Measurements from ENCODE around the gene RENBP. TPM values are rescaled to one million over a fixed set of nuclear protein-coding genes. Genes with fewer than 3 reads are reported as not detected.
"Not testable (repeated sequence)": the region's sequence is repeated elsewhere in the genome, so short reads cannot be mapped to it uniquely, and the experiment has no call there.

Gene RENBP
- total RNA-seq (2014; rRNA removed; shearing (Covaris generic)) = 0.11 and 0.18 TPM in 2 replicates

DNA sequence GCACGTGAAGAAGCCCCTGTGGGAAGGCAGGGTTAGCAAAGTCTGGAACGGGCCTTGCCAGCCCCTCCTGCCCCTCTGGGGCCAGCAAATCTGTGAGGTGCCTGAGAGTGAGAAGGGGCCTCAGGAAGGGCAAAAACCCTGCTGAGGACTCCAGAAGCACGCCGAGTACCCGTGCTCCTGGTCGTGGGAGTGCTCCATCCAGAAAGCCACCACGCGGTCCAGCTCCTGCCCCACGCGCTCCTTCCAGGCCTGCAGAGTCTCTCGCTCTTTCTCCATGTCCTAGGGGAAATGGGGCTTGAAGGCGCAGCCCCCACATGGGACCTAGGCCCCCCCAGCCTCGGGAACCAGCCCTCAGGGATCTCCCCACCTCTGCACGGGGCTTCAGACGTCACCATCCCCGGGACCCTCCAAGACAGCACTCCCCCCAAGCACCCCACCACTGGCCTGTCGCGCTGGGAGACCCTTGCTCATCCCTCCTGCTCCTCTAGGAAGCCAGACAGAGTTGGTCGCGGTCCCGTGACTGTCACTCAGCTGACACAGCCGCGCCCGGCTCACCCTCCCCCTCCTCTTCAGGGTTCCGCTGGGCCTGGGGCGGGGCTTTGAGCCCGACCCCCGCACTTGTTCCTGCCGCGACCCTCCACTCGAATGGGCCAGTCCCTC, at the start of gene RENBP:
RENBP (minus strand) TSS at position 504 of the 660 bp plus-strand sequence; CDS start at position 471, 33 bp downstream.
- DNase-seq (ENCODE audit: low read depth) = no peak

DNA sequence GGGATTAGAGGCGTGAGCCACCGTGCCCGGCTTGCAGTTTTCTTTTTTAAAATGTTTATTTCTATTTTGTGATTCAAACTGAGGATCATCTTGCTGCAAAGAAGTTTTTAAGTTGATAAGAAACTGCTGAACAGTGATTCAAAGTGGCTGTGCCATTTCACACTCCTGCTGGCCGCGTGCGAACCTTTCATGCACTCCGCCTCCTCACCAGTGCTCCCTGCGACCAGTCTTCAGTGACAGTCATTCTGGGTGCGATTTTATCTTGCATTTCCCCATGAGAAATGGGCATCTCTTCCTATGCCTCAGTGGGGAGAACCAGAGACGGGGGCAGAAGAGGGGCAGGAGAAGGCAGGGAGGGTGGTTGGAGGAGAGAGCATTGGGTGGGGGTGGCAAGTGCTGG, 49.5 kb upstream of the RENBP start:
- DNase-seq (ENCODE audit: low read depth) = no peak

DNA sequence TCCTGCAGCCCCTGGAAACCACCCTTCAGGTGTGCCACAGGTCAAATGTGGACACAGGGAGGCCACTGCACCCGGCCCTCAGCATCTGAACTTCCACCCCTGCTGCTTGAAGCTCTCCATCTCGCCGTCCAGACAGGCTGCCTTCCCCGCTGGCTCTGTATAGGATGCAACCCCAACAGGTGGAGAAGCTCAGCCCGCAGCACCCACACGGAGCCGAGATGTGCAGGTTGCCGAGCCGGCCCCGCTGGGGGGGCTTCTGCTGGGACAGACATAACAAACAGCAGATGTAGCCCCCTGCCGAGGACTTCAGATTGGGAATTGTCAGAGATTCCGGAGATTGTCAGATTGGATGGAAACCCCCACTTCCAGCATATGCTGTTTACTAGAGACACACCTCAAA, 48.6 kb upstream of the RENBP start:
- no peak for DNase-seq (ENCODE audit: low read depth)

GRCh38 chrX:153992180-153992579, 47.7 kb upstream of the RENBP start:
- no peak for DNase-seq (ENCODE audit: low read depth)

DNA sequence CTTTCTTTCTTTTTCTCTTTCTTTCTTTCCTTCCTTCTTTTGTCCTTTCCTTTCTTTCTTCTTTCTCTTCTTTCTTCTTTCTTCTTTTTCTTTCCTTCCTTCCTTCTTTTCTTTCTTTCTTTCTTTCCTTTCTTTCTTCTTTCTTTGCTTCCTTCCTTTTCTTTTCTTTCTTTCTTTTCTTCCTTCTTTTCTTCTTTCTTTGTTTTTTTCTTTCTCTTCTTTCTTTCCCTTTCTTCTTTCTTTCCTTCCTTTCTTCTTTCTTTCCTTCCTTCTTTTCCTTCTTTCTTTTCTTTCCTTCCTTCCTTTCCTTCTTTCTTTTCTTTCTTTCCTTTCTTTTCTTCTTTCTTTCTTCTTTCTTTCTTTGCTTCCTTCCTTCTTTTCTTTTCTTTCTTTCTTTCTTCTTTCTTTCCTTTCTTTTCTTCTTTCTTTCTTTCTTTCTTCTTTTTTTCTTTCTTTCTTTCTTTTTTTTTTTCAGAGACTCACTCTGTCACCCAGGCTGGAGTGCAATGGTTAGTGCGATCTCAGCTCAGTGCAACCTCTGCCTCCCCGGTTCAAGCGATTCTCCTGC, 46.7 kb upstream of the RENBP start:
- no peak for DNase-seq (ENCODE audit: low read depth)

DNA sequence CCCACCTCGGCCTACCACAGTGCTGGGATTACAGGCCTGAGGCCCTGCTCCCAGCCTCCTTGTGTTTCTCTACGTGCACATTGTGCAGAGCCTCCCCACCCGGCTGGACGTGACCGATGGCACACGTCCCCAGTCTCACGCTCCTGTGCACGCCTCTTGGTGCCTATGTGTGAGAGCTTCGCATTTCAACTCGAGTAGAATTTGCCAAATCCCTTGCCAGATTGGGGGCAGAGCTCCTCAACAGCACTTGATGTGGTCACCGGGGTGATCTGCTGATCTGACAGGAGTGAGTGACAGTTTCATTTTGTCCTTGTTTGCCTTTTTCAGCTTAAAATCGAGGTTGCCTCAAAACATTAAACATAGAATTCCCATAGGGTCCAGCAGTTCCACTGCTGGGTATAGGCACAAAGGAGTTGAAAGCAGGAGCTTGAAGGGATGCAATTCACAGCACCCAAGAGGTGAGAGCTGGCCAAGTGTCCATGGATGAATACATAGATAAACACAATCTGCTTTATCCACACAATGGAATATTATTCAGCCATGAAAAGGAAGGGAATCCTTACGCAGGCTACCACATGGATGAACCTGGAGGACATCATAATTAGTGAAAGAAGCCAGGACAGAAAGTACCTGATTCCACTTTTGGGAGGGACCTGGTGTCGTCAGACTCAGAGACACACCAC, 45.7 kb upstream of the RENBP start:
- DNase-seq (ENCODE audit: low read depth) = no peak

GRCh38 chrX:153988493-153988892, 44.0 kb upstream of the RENBP start:
- DNase-seq (ENCODE audit: low read depth) = no peak

- no peak for DNase-seq (ENCODE audit: low read depth)
Observed at GRCh38 chrX:153984351-153985178, 40.1 kb upstream of the RENBP start.

- DNase-seq (ENCODE audit: low read depth) = no peak
Observed at GRCh38 chrX:153983321-153983801, 38.9 kb upstream of the RENBP start.

DNA sequence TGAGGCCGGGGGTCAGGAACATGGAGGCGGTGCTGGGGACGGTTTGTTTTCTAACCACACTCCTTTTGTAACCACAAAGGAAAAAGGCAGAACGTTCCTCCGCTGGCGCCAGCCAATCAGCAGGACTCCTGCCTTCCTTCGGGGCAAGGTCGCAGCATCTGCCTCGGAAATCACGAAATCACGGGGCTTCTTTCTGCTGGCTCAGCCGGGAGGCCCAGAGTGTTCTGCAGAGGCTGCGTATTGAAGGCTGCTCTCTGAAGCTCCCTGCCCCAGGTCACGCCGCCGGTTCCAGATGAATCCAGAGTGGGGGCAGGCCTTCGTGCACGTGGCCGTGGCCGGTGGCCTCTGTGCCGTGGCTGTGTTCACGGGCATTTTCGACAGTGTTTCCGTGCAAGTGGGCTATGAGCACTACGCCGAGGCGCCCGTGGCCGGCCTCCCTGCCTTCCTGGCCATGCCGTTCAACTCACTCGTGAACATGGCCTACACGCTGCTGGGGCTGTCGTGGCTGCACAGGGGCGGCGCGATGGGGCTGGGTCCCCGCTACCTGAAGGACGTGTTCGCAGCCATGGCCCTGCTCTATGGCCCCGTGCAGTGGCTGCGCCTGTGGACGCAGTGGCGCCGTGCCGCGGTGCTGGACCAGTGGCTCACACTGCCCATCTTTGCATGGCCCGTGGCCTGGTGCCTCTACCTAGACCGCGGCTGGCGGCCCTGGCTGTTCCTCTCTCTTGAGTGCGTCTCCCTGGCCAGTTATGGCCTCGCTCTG, 37.5 kb upstream of the RENBP start:
- no peak for DNase-seq (ENCODE audit: low read depth)

- DNase-seq (ENCODE audit: low read depth) = no peak
Observed at GRCh38 chrX:153981231-153981630, 36.8 kb upstream of the RENBP start.

GRCh38 chrX:153980394-153980793, 36.0 kb upstream of the RENBP start:
- not testable (repeated sequence) for DNase-seq (ENCODE audit: low read depth)

DNA sequence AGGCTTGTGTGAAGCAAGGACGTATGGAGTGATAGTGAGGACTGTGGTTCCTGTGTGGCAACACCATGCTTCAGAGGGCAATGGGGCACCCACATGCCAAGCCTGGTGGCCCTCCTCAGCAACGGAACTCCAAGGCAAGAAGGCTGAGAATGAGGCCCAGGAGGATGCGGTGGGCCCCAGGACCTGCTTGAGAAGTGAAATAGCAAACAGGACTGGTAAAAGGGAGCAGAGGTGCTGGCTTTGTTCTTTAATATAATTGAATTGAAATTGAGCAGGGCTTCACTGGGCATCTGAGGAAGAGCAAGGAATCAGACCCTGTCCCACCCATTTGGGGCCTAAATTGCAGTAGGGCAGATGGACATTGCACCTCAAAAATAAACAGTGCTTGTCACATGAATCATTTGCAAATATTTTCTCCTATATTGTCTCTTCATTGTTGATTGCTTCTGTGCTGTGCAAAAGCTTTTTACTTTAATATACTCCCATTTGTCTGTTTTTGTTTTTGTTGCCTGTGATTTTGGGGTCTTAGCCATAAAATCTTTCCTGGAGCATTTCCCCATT, 30.4 kb upstream of the RENBP start:
- DNase-seq (ENCODE audit: low read depth) = no peak

GRCh38 chrX:153974003-153974725, 29.7 kb upstream of the RENBP start:
- no peak for DNase-seq (ENCODE audit: low read depth)

DNA sequence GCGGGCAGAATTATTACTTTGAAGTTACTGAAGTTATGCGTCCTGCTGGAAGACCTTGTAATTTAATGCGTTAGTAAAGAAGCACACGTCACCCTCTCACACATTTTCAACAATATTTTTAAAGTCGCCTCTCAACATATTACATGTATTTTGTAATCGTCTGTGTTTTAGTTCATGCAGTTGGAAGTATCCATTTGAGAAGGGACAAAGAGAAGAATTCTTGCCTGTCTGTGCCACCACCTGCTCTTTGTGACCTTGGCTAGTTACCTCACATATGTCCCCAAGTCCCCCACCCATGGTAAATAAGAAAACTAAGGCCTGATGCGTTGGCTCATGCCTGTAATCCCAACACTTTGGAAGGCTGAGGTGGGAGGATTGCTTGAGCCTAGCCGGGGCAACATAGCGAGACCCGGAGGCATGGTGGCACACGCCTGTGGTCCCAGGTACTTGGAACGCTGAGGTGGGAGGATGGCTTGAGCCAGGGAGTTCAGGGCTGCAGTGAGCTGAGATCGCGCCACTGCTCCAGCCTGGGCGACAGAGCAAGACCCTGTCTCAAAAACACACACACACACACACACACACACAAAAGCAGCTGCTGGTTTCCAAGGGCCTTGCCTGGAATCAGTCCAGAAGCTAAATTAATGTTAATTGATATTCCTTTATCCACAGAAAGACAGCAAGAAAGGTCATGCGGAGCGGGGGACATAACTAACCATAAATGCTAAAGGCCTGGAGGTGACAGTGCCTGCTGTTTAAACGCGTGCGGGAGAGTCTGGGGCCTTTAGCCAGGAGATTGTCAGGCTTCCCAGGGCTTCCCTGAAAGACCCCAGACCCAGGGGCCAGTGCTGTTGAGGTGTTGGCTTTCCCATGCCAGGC, 28.9 kb upstream of the RENBP start:
- no peak for DNase-seq (ENCODE audit: low read depth)

GRCh38 chrX:153972368-153973126, 28.1 kb upstream of the RENBP start, which contains the start of gene TMEM187:
TSS of gene TMEM187 (plus strand) at chrX:153972754. CDS start at chrX:153982063, 9,309 bp downstream.
- DNase-seq (ENCODE audit: low read depth) = peak; percentile 92

DNA sequence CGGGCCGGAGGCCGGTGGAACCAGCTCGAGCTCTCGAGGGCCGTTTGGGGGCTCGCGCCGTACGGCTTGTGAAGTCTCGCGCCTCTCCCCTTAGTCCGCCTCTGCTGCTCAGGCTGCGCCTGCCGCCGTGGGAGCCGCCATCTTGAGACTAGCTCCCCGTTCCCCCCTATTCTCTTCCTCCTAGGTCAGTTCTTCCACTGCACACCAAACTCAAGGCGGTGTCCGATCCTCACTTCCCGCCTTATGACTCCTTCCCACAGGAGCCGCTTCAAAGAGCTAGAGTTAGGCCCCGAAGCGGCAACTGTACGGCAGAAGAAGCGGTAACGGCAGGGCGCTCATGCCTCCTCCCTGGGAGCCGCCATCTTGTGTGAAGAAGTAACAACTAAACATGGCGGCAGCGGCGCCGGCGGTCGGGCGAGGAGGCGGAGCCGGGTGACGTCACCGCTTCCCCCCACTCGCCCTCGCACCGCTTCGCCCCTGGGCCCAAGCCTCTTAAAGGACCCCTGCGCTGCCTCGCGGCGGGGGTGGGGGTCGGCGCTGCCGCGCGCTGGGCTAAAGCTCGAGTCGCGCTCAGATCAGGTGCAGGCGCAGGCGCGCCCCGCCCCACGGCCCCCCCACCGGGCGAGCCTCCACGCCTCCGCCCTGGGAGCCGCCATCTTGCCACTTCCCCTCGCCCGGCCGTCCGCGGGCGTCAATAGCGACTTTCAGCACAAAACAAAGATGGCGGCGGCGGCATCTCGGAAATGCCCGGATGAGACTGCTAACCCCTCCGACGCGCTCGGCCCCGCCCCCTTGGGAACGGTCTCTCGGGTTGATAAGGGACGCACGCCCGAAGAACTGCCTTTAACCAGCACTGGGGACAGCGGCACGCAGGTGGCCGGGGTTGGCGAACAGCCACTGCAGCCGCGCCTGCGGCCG, 27.3 kb upstream of the RENBP start, which contains the start of gene HCFC1:
HCFC1 (minus strand) TSS at position 369 of the 918 bp plus-strand sequence. CDS start 978 bp downstream, outside the sequence.
- DNase-seq (ENCODE audit: low read depth) = peak; percentile 87

All from Daoy (cell line).